NB4 (cell line): Measurements from ENCODE around the gene COL21A1.
"Not testable (repeated sequence)": the region's sequence is repeated elsewhere in the genome, so short reads cannot be mapped to it uniquely, and the experiment has no call there.

Source experiments
- DNase-seq: peaks from one replicate; pipeline ENCODE4 v3.0.0; 2010; ENCODE audit warnings: low read depth
- H3K4me3 ChIP-seq: one replicate; pipeline ENCODE4 v1.5.1; 2011; ENCODE audit warnings: mild to moderate bottlenecking, low read depth, low read length, moderate library complexity
- CTCF ChIP-seq: IDR thresholded peaks from one replicate; pipeline ENCODE4 v1.5.1; 2012; ENCODE audit warnings: low read depth, low read length
- MAX ChIP-seq: IDR thresholded peaks from 2 replicates; pipeline ENCODE4 v1.6.1; 2011; ENCODE audit warnings: low read depth, low read length
- MYC ChIP-seq: IDR thresholded peaks from 2 replicates; pipeline ENCODE4 v1.6.1; 2011; ENCODE audit warnings: low read depth, low read length
- POLR2A ChIP-seq: IDR thresholded peaks from 2 replicates; pipeline ENCODE4 v1.6.1; 2011; ENCODE audit warnings: mild to moderate bottlenecking; ENCODE audit not compliant: insufficient read length; ENCODE audit errors: extremely low read depth

The COL21A1 gene

GRCh38 chr6:56017198-56017597 is 230.2 kb downstream of the COL21A1 start:
- no peak for TF ChIP-seq POLR2A
- TF ChIP-seq MYC, result no peak
- TF ChIP-seq MAX, result no peak
- TF ChIP-seq CTCF, result no peak
- H3K4me3 ChIP-seq, result no peak overlapping the region
- DNase-seq, result no peak

GRCh38 chr6:56014039-56014438 is 233.3 kb downstream of the COL21A1 start:
- not testable (repeated sequence) for DNase-seq, H3K4me3 ChIP-seq

- no peak overlapping the region for H3K4me3 ChIP-seq
- DNase-seq, result no peak
- TF ChIP-seq MYC (no peak), MAX (no peak), CTCF (no peak), POLR2A (no peak)
These were observed 237.7 kb downstream of the COL21A1 start for GRCh38 chr6:56009636-56010035.
